Motor neuron (in vitro differentiated cells): ENCODE measurements around the gene ADGRB3. TPM values are rescaled to one million over a fixed set of nuclear protein-coding genes. Genes with fewer than 3 reads are reported as not detected.
"Not testable (repeated sequence)": the region's sequence is repeated elsewhere in the genome, so short reads cannot be mapped to it uniquely, and the experiment has no call there.

ENCODE experiments used
- ATAC-seq, 8 experiments: fragments of 200-7000 bp; cut with Tn5 transposase; replicated peaks in 6 of 8; 2 replicates each; pipeline ENCODE4 v1.8.0; 2021; ENCODE audit warnings: mild to moderate bottlenecking in 8 of 8, moderate library complexity in 8 of 8
- H3K27ac ChIP-seq, 2 donors: fragments of 250-450 bp; sonication (Bioruptor Pico); 2 replicates each; pipeline ENCODE4 v1.9.0; 2021; ENCODE audit warnings: antibody characterized with exemption in 2 of 2, mild to moderate bottlenecking in 2 of 2, moderate library complexity in 1 of 2
- H3K4me1 ChIP-seq, 2 donors: fragments of 250-450 bp; sonication (Bioruptor Pico); replicated peaks in 1 of 2; 2 replicates each; pipeline ENCODE4 v1.6.1; 2021; ENCODE audit warnings: antibody characterized with exemption in 2 of 2, mild to moderate bottlenecking in 2 of 2, moderate library complexity in 1 of 2
- H3K4me3 ChIP-seq, 5 donors: fragments of 250-450 bp; sonication (Bioruptor Pico); 2 replicates each; pipeline ENCODE4 v1.9.0; 2021; ENCODE audit warnings: antibody characterized with exemption in 5 of 5, mild to moderate bottlenecking in 5 of 5, moderate library complexity in 4 of 5
- WGBS, 10 experiments: fragments of 450-650 bp; shearing (Covaris generic); methylation state at CpG; one replicate each; pipeline ENCODE4 v1.0.0; 2022; 5-methylcytosine and 5-hydroxymethylcytosine counted together
- in situ Hi-C, 9 experiments: fragments of 400-800 bp; cut with MboI; loops; one replicate each; pipeline ENCODE4 v1.15.0; 2021; ENCODE audit warnings: low sequenced_read_pairs in 9 of 9, low pct_unique_long_range_greater_than_20kb in 2 of 9; ENCODE audit not compliant: unreplicated experiment in 9 of 9
- total RNA-seq, 8 experiments: library from RNA; unstranded; fragments of 300-600 nt; gene quantifications; 2 replicates each; pipeline versions ENCODE4 v1.2.3 to v1.2.4, GENCODE V29; 2022

ADGRB3 gene
- total RNA-seq, 8 experiments from 2014 or later = 0.05 to 48.0 (median 24.2) TPM

GRCh38 chr6:68834551-68834950 lies 199.5 kb downstream of the ADGRB3 start:
- Histone ChIP-seq H3K27ac (no peak overlapping the region), H3K4me1 (no peaks in the 10 kb centered on the region), H3K4me3 (no peak overlapping the region)
- 3 to 100% (median 68%) methylated on average over 1 to 5 of the region's 5 CpGs for WGBS, 10 experiments
- peak in 4 of 8 experiments; percentile 41 to 80 (median 60) for ATAC-seq
- in situ Hi-C loops = no loop called here

- no peaks in the 10 kb centered on the region for H3K4me1 ChIP-seq
- ATAC-seq = no peak
- H3K4me3 ChIP-seq = no peak overlapping the region
- H3K27ac ChIP-seq = no peak overlapping the region
- in situ Hi-C loops = no loop called here
Observed at GRCh38 chr6:68838571-68838970, 203.5 kb downstream of the ADGRB3 start.

- peak in 2 of 8 experiments; percentile 25 to 52 for ATAC-seq
- no peak overlapping the region for H3K27ac ChIP-seq
- H3K4me1 ChIP-seq = no peaks in the 10 kb centered on the region
- in situ Hi-C loops = no loop called here
- no peak overlapping the region for H3K4me3 ChIP-seq
Observed at GRCh38 chr6:68852791-68853190, 217.7 kb downstream of the ADGRB3 start.

- in situ Hi-C loops = no loop called here
- ATAC-seq = no peak
- no peak overlapping the region for H3K27ac ChIP-seq
- H3K4me1 ChIP-seq = no peaks in the 10 kb centered on the region
- no peak overlapping the region for H3K4me3 ChIP-seq
- 0 to 100% (median 87%) methylated on average over 1 of the region's 1 CpG; no CpG with 5 or more reads in 4 of the 10 experiments for WGBS, 10 experiments
Observed at GRCh38 chr6:68859233-68859632, 224.2 kb downstream of the ADGRB3 start.

- no peak for ATAC-seq
- Histone ChIP-seq H3K4me3 (no peak overlapping the region), H3K27ac (no peak overlapping the region), H3K4me1 (no peaks in the 10 kb centered on the region)
- in situ Hi-C loops = no loop called here
Observed at GRCh38 chr6:68868646-68869045, 233.6 kb downstream of the ADGRB3 start.

- 0 to 100% (median 83%) methylated on average over 1 of the region's 1 CpG; no CpG with 5 or more reads in 2 of the 10 experiments for WGBS, 10 experiments
- no peak overlapping the region for H3K4me3 ChIP-seq
- no peak for ATAC-seq
- in situ Hi-C loops = no loop called here
- no peak overlapping the region for H3K27ac ChIP-seq
- H3K4me1 ChIP-seq = no peaks in the 10 kb centered on the region
Observed at GRCh38 chr6:68873236-68873635, 238.2 kb downstream of the ADGRB3 start.

GRCh38 chr6:68874747-68875146 lies 239.7 kb downstream of the ADGRB3 start:
- WGBS, 10 experiments = 20 to 100% (median 89%) methylated on average over 1 of the region's 1 CpG; no CpG with 5 or more reads in 1 of the 10 experiments
- H3K27ac ChIP-seq = no peak overlapping the region
- ATAC-seq = no peak
- in situ Hi-C loops = no loop called here
- no peak overlapping the region for H3K4me3 ChIP-seq
- H3K4me1 ChIP-seq = no peaks in the 10 kb centered on the region

GRCh38 chr6:68875403-68875802 lies 240.3 kb downstream of the ADGRB3 start:
- Histone ChIP-seq H3K4me1 (no peaks in the 10 kb centered on the region), H3K27ac (no peak overlapping the region), H3K4me3 (no peak overlapping the region)
- no peak for ATAC-seq
- 7 to 100% (median 89%) methylated on average over 1 to 2 of the region's 2 CpGs; no CpG with 5 or more reads in 1 of the 10 experiments for WGBS, 10 experiments
- in situ Hi-C loops = no loop called here

GRCh38 chr6:68876792-68877493 lies 241.9 kb downstream of the ADGRB3 start:
- 0 to 69% (median 33%) methylated on average over 1 to 2 of the region's 2 CpGs for WGBS, 10 experiments
- ATAC-seq = no peak
- Histone ChIP-seq H3K27ac (no peak overlapping the region), H3K4me1 (no peaks in the 10 kb centered on the region), H3K4me3 (no peak overlapping the region)
- in situ Hi-C loops = no loop called here

GRCh38 chr6:68880050-68880813 lies 245.2 kb downstream of the ADGRB3 start:
- no peaks in the 10 kb centered on the region for H3K4me1 ChIP-seq
- in situ Hi-C loops = no loop called here
- 20 to 100% (median 76%) methylated on average over 1 to 4 of the region's 4 CpGs for WGBS, 10 experiments
- H3K27ac ChIP-seq = no peak overlapping the region
- no peak overlapping the region for H3K4me3 ChIP-seq
- ATAC-seq = peak; percentile 39 to 100 (median 62)

- H3K27ac ChIP-seq, ATAC-seq, in situ Hi-C loops, H3K4me1 ChIP-seq, H3K4me3 ChIP-seq: not testable (repeated sequence)
- WGBS, 10 experiments = 36 to 92% (median 86%) methylated on average over 2 to 8 of the region's 9 CpGs; no CpG with 5 or more reads in 1 of the 10 experiments
Observed at GRCh38 chr6:68883325-68883724, 248.2 kb downstream of the ADGRB3 start.

GRCh38 chr6:68891419-68891818 lies 256.3 kb downstream of the ADGRB3 start:
- in situ Hi-C loops = no loop called here
- no peak overlapping the region for H3K4me3 ChIP-seq
- H3K27ac ChIP-seq = no peak overlapping the region
- ATAC-seq = no peak
- no peaks in the 10 kb centered on the region for H3K4me1 ChIP-seq

- WGBS, 10 experiments = 0 to 100% (median 89%) methylated on average over 1 to 3 of the region's 3 CpGs
- Histone ChIP-seq H3K4me1 (no peaks in the 10 kb centered on the region), H3K4me3 (no peak overlapping the region), H3K27ac (no peak overlapping the region)
- in situ Hi-C loops = no loop called here
- no peak for ATAC-seq
Observed at GRCh38 chr6:68892452-68892851, 257.4 kb downstream of the ADGRB3 start.

- no peak overlapping the region for H3K4me3 ChIP-seq
- 0 to 89% (median 50%) methylated on average over 1 of the region's 1 CpG; no CpG with 5 or more reads in 1 of the 10 experiments for WGBS, 10 experiments
- in situ Hi-C loops = no loop called here
- no peaks in the 10 kb centered on the region for H3K4me1 ChIP-seq
- ATAC-seq = no peak
- no peak overlapping the region for H3K27ac ChIP-seq
Observed at GRCh38 chr6:68895929-68896328, 260.8 kb downstream of the ADGRB3 start.
